Body of pancreas (tissue), 4 donors: Measurements from ENCODE around the gene SLC29A4. TPM values are rescaled to one million over a fixed set of nuclear protein-coding genes. Genes with fewer than 3 reads are reported as not detected.

ENCODE experiments used
- ATAC-seq: fragments of 150-250 bp; one replicate; pipeline ENCODE4 v1.9.1; 2016
- DNase-seq, 4 donors: peaks; one replicate each; pipeline ENCODE4 v3.0.0-alpha.2; 2019
- H3K27ac ChIP-seq, 4 donors: fragments of 200-600 bp; sonication (generic); 1 replicate in 3 of 4; 2 replicates in 1 of 4; pipeline versions ENCODE4 v1.5.1 to v1.6.1; 2016 to 2019; ENCODE audit warnings: mild to moderate bottlenecking in 1 of 4, mixed read lengths in 1 of 4, moderate library complexity in 1 of 4
- H3K27me3 ChIP-seq, 2 donors: fragments of 200-600 bp; sonication (generic); one replicate each; pipeline ENCODE4 v1.6.0; 2016; ENCODE audit warnings: mild to moderate bottlenecking in 1 of 2
- H3K36me3 ChIP-seq, 2 donors: fragments of 200-600 bp; sonication (generic); replicated peaks in 1 of 2; 2 replicates each; pipeline ENCODE4 v1.5.1; 2016; ENCODE audit warnings: low read depth in 2 of 2; ENCODE audit not compliant: insufficient read depth in 1 of 2
- H3K4me1 ChIP-seq: fragments of 200-600 bp; sonication (generic); one replicate; pipeline ENCODE4 v1.6.0; 2016
- H3K4me3 ChIP-seq, 2 donors: fragments of 200-600 bp; sonication (generic); 1 replicate in 1 of 2; 2 replicates in 1 of 2; pipeline ENCODE4 v1.5.1; 2016 to 2019
- H3K9me3 ChIP-seq, 3 donors: fragments of 200-600 bp; sonication (generic); 1 replicate in 2 of 3; 2 replicates in 1 of 3; pipeline ENCODE4 v1.5.1; 2016
- POLR2A ChIP-seq, 3 donors: fragments of 450-650 bp; IDR thresholded peaks; one replicate each; pipeline ENCODE4 v1.6.1; 2016; ENCODE audit warnings: antibody characterized with exemption in 3 of 3, mild to moderate bottlenecking in 2 of 3
- WGBS, 2 donors: methylation state at CpG; one replicate each; pipeline ENCODE4 v1.1.5; 2017; 5-methylcytosine and 5-hydroxymethylcytosine counted together
- intact Hi-C: fragments of 100-400 bp; cut with DNase I; formaldehyde crosslinking; loops from one replicate; pipeline ENCODE4 v1.15.1; 2023
- total RNA-seq, 2 donors: library from RNA; depleted of rRNA; stranded (reverse); fragments of >200 nt; gene quantifications; one replicate each; pipeline ENCODE4 v1.1.0, GENCODE V29; 2016
- TF ChIP-seq, protein P1 (sequence below), 7 experiments: fragments of 450-650 bp in 4 of 7; fragments of 200-600 bp in 3 of 7; sonication (generic) in 3 of 7; IDR thresholded peaks; one replicate each; pipeline ENCODE4 v1.5.1; 2016 to 2019; ENCODE audit warnings: antibody characterized with exemption in 7 of 7

The SLC29A4 gene
- total RNA-seq, 2 donors from 2014 or later: 13.2 to 24.4 TPM

GRCh38 chr7:5349437-5350173 is 66.9 kb downstream of the SLC29A4 start:
- no peaks in the 10 kb centered on the region for H3K27me3 ChIP-seq
- TF ChIP-seq POLR2A (IDR thresholded peaks at IDR 0.05): no peak
- TF ChIP-seq, protein P1, sequence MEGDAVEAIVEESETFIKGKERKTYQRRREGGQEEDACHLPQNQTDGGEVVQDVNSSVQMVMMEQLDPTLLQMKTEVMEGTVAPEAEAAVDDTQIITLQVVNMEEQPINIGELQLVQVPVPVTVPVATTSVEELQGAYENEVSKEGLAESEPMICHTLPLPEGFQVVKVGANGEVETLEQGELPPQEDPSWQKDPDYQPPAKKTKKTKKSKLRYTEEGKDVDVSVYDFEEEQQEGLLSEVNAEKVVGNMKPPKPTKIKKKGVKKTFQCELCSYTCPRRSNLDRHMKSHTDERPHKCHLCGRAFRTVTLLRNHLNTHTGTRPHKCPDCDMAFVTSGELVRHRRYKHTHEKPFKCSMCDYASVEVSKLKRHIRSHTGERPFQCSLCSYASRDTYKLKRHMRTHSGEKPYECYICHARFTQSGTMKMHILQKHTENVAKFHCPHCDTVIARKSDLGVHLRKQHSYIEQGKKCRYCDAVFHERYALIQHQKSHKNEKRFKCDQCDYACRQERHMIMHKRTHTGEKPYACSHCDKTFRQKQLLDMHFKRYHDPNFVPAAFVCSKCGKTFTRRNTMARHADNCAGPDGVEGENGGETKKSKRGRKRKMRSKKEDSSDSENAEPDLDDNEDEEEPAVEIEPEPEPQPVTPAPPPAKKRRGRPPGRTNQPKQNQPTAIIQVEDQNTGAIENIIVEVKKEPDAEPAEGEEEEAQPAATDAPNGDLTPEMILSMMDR (IDR thresholded peaks at IDR 0.05): no peak
- ATAC-seq (no peak), DNase-seq (no peak)
- peaks cover 11 to 22% of the 10 kb centered on the region in 2 donors for H3K36me3 ChIP-seq
- H3K27ac ChIP-seq: no peak overlapping the region
- no peaks in the 10 kb centered on the region for H3K9me3 ChIP-seq
- no peak overlapping the region for H3K4me3 ChIP-seq
- intact Hi-C loops: no loop called here
- peaks cover 5% of the 10 kb centered on the region for H3K4me1 ChIP-seq
- WGBS, 2 donors: 87 to 89% methylated on average over 26 to 32 of the region's 34 CpGs

- Histone ChIP-seq H3K4me3 (no peak overlapping the region), H3K27me3 (no peaks in the 10 kb centered on the region), H3K36me3 (peaks cover 6 to 17% of the 10 kb centered on the region in 2 donors), H3K9me3 (no peaks in the 10 kb centered on the region), H3K27ac (no peak overlapping the region), H3K4me1 (peaks cover 10% of the 10 kb centered on the region)
- ATAC-seq (no peak), DNase-seq (no peak)
- TF ChIP-seq, protein P1 (IDR thresholded peaks at IDR 0.05): no peak
- TF ChIP-seq POLR2A (IDR thresholded peaks at IDR 0.05): no peak
- intact Hi-C loops: no loop called here
- 78 to 88% methylated on average over 6 of the region's 15 CpGs for WGBS, 2 donors
Observed at GRCh38 chr7:5350174-5350463, 67.4 kb downstream of the SLC29A4 start.

DNA sequence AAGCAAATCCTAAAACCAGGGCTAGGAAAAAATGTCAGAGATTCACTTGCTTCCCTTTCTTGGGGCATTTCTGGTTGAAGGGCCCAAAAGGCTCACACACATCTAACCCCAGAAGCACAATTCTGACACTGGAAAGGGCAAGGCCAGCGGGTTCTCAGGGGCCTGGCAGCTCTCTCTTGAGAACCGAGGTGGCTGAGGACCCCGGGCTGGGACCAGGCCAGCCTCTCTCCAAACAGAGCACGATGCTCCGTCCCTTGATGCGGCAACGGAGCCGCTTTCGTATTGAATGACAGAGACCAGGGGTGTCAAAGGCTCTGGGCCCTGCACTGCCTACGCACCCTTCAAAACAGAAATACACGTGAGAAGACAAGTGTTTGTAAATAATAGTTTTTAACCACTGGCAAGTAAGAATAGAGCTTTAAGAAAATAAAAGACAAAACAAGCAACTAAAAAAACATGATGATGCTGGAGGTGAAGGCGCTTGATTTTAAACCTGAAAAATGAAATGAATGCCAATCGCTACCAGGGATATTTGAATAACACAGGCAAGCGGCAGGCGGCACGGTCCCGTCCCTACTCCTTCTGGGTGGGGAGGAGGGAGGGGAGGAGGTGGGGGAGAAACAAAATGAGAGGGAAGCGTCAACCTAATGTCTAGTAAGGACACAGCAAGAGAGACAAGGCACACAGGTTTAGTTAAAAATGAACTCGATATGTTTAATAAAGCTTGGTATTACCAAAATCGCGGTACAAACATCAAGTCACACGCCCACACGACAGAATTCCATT is 68.0 kb downstream of the SLC29A4 start:
- Histone ChIP-seq H3K9me3 (no peaks in the 10 kb centered on the region), H3K4me3 (no peak overlapping the region), H3K27ac (no peak overlapping the region), H3K4me1 (peaks cover 16% of the 10 kb centered on the region), H3K27me3 (no peaks in the 10 kb centered on the region), H3K36me3 (peaks cover 0 to 12% of the 10 kb centered on the region in 2 donors)
- WGBS, 2 donors: 90 to 92% methylated on average over 23 of the region's 23 CpGs
- TF ChIP-seq, protein P1 (IDR thresholded peaks at IDR 0.05): no peak
- TF ChIP-seq POLR2A (IDR thresholded peaks at IDR 0.05): no peak
- intact Hi-C loops: no loop called here
- ATAC-seq (no peak), DNase-seq (no peak)

DNA sequence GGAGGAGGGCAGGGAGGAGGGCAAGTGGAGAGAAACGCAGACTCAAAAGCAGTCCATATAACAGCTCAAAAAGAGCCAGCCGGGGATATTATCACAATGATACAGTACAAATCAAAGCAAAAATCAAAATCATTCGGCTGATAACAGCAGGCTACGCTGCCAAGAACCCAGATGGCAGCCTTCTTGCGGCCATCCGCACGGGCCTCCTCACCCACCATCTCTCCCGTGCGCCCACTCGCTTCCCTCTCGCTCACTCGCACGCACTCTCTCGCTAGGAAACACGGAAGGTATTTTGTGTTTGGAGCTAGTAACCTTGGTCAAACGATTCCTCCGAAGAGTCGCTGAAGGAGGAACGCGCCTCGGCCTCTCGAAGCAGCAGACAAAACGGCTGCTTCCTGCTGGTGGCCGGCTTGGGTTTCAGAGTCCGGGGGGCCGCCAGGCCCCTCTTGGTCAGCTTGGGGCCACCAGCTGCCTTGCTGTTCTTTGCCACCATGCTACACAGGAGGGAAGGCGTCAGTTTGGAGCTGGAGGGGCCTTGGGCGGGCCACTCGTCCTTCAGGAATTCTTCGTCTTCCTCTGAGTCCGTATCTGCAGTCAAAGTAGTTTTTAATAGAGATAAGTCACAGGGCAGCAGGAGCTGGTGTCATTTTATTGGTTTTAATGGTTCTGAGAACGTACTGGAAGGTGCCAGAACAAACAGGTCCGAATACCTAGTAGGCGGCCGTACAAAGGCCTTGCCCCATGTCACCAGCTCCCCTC is 68.9 kb downstream of the SLC29A4 start:
- H3K4me1 ChIP-seq: peaks cover 16% of the 10 kb centered on the region
- H3K27me3 ChIP-seq: no peaks in the 10 kb centered on the region
- ATAC-seq (no peak), DNase-seq (no peak)
- peaks cover 0 to 17% of the 10 kb centered on the region in 2 donors for H3K36me3 ChIP-seq
- H3K9me3 ChIP-seq: no peaks in the 10 kb centered on the region
- H3K27ac ChIP-seq: no peak overlapping the region
- TF ChIP-seq, protein P1 (IDR thresholded peaks at IDR 0.05): no peak
- no peak for TF ChIP-seq POLR2A (IDR thresholded peaks at IDR 0.05)
- no peak overlapping the region for H3K4me3 ChIP-seq
- WGBS, 2 donors: 90 to 92% methylated on average over 34 to 35 of the region's 35 CpGs
- intact Hi-C loops: no loop called here
